Ishikawa (cell line): ENCODE data around the gene RESP18.

Experiments used
- CEBPB ChIP-seq: IDR thresholded peaks from 2 replicates; pipeline ENCODE4 v1.6.1; 2012
- CREB1 ChIP-seq: IDR thresholded peaks from 2 replicates; pipeline ENCODE4 v1.6.1; 2012; ENCODE audit warnings: low read depth
- EGR1 ChIP-seq: IDR thresholded peaks from 2 replicates; pipeline ENCODE4 v1.6.1; 2012
- EP300 ChIP-seq: IDR thresholded peaks from 2 replicates; pipeline ENCODE4 v1.6.1; 2012; ENCODE audit warnings: borderline replicate concordance
- FOXM1 ChIP-seq: IDR thresholded peaks from 2 replicates; pipeline ENCODE4 v1.6.1; 2012; ENCODE audit warnings: low read depth, borderline replicate concordance
- MAX ChIP-seq: IDR thresholded peaks from 2 replicates; pipeline ENCODE4 v1.6.1; 2012
- NFIC ChIP-seq: IDR thresholded peaks from 2 replicates; pipeline ENCODE4 v1.6.1; 2012
- RAD21 ChIP-seq: IDR thresholded peaks from 2 replicates; pipeline ENCODE4 v1.6.1; 2012; ENCODE audit warnings: low read depth
- REST ChIP-seq: IDR thresholded peaks from 2 replicates; pipeline ENCODE4 v1.6.1; 2012; ENCODE audit warnings: low read depth, mild to moderate bottlenecking
- TAF1 ChIP-seq: IDR thresholded peaks from 2 replicates; pipeline ENCODE4 v1.6.1; 2012; ENCODE audit warnings: low read depth, mild to moderate bottlenecking
- TCF12 ChIP-seq: IDR thresholded peaks from 2 replicates; pipeline ENCODE4 v1.6.1; 2012; ENCODE audit warnings: low read depth
- TEAD4 ChIP-seq: IDR thresholded peaks from 2 replicates; pipeline ENCODE4 v1.6.1; 2012
- USF1 ChIP-seq: IDR thresholded peaks from 2 replicates; pipeline ENCODE4 v1.6.1; 2012
- YY1 ChIP-seq: IDR thresholded peaks from 2 replicates; pipeline ENCODE4 v1.6.1; 2012; ENCODE audit warnings: low read depth
- ZBTB7A ChIP-seq: IDR thresholded peaks from 2 replicates; pipeline ENCODE4 v1.6.1; 2012; ENCODE audit warnings: low read depth

RESP18 gene

GRCh38 chr2:219369447-219369861 is 36.9 kb upstream of the RESP18 start:
- no peak for TF ChIP-seq TAF1
- no peak for TF ChIP-seq CREB1
- TF ChIP-seq CEBPB: no peak
- no peak for TF ChIP-seq USF1
- TF ChIP-seq TCF12: no peak
- TF ChIP-seq YY1: no peak
- no peak for TF ChIP-seq ZBTB7A
- TF ChIP-seq NFIC: no peak
- TF ChIP-seq FOXM1: no peak

DNA sequence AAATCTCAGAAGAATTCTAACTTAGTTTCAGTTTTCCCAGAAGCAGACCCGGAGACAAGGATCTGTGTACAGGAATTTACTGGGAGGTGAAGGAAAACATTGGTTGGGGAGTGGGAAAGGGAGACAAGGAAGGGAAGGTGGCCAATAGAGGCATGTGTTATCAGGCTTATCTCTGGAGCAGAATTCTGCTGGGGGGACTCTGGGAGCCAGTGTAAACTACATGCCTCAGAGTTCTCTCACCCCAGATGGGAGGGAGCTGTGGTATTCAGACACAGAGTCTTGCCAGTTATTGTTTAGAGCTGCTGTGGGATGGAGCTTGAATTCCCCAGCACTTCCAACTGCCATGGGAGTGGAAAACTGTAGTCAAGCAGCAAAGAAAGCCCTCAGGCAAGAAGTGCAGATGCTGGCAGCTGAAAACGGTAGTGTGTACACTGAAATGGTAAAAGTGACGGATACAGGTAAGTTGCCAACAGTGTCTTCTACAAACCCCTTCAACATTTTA is 36.2 kb upstream of the RESP18 start:
- no peak for TF ChIP-seq ZBTB7A
- no peak for TF ChIP-seq NFIC
- no peak for TF ChIP-seq TCF12
- no peak for TF ChIP-seq EGR1
- no peak for TF ChIP-seq CREB1
- TF ChIP-seq CEBPB: no peak
- no peak for TF ChIP-seq YY1
- TF ChIP-seq TAF1: no peak
- TF ChIP-seq RAD21: no peak
- TF ChIP-seq EP300: no peak
- no peak for TF ChIP-seq MAX
- no peak for TF ChIP-seq FOXM1
- TF ChIP-seq USF1: no peak
- no peak for TF ChIP-seq TEAD4

- TF ChIP-seq REST: no peak
- TF ChIP-seq TAF1: no peak
- no peak for TF ChIP-seq FOXM1
- no peak for TF ChIP-seq NFIC
Observed at GRCh38 chr2:219362524-219363164, 30.1 kb upstream of the RESP18 start.

DNA sequence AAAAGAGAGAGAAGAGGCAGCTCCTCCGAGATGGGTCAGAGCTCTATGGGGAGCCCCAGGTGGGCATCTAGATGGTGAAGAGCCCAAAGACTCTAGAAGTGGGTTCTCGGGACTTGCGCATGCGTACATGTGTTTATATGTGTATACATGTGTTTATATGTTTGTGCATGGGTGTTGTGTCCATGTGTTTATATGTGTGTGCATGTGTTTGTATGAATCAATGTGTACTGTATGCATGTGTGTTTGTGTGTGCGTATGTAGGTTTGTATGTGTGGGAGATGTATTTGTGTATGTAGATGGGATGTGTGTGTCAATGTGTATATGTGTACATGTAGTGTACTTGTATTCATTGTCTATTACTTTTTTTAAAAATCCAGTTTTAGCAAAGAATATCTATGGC is 29.5 kb upstream of the RESP18 start:
- no peak for TF ChIP-seq FOXM1
- no peak for TF ChIP-seq RAD21
- TF ChIP-seq NFIC: no peak
- no peak for TF ChIP-seq YY1
- TF ChIP-seq MAX: no peak
- TF ChIP-seq CEBPB: no peak
- no peak for TF ChIP-seq EP300
- TF ChIP-seq USF1: no peak
- no peak for TF ChIP-seq EGR1
- no peak for TF ChIP-seq ZBTB7A

GRCh38 chr2:219358170-219359075 is 25.9 kb upstream of the RESP18 start:
- no peak for TF ChIP-seq TAF1
- TF ChIP-seq TEAD4: no peak
- no peak for TF ChIP-seq MAX
- TF ChIP-seq CEBPB: no peak
- TF ChIP-seq RAD21: no peak
- no peak for TF ChIP-seq NFIC
- TF ChIP-seq YY1: no peak
- TF ChIP-seq CREB1: no peak
- no peak for TF ChIP-seq EGR1
- no peak for TF ChIP-seq ZBTB7A
- TF ChIP-seq REST: no peak
- no peak for TF ChIP-seq USF1
